ENCODE results near the gene PRKCZ.

- no peak for TF ChIP-seq CTCF (IDR thresholded peaks at IDR 0.05)
- TF ChIP-seq POLR2A (IDR thresholded peaks at IDR 0.05; ENCODE audit: low read depth): no peak
These were observed 34.1 kb downstream of the PRKCZ start for GRCh38 chr1:2084306-2084705.

Measured in esophagus muscularis mucosa (tissue), 3 donors.